ENCODE measurements around the gene MRPL54. TPM values are rescaled to one million over a fixed set of nuclear protein-coding genes. Genes with fewer than 3 reads are reported as not detected.

MRPL54 gene
- total RNA-seq, 1 donor from 2014 or later = 15.1 TPM

DNA sequence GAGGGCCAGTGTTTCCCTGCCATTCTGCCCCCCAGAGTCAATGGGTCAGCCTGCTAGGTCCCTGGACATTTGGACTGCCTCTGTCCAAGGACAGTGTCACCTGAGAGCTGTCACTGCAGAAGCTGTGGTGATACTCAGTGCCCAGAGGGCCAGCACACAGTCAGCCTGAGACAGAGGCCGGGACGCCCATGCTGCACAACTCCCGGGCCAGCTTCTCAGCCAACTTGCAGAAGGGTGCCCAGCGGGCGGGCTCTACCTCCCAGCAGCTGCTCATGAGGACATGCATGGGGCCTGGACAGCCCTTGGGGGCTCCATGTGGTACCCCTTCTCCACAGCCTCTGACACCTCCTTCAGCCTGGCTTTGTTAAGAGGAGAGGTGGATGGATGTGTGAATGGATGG lies 13.3 kb downstream of the MRPL54 start:
- Histone ChIP-seq H3K79me2 (ENCODE audit: low read depth) (no peaks in the 10 kb centered on the region), H3K36me3 (no peaks in the 10 kb centered on the region), H2AFZ (replicated peaks) (no peak overlapping the region), H3K4me1 (peaks cover 14% of the 10 kb centered on the region), H3K4me2 (no peak overlapping the region), H3K9ac (no peak overlapping the region), H3K9me3 (ENCODE audit: low read depth) (no peaks in the 10 kb centered on the region), H3K27me3 (no peaks in the 10 kb centered on the region), H3F3A (ENCODE audit: low read depth) (peaks cover 4% of the 10 kb centered on the region), H3K4me3 (no peak overlapping the region), H4K20me1 (ENCODE audit: low read depth) (no peaks in the 10 kb centered on the region), H3K27ac (no peak overlapping the region)
- Mint-ChIP-seq H3K4me3 (no peak overlapping the region), H3K27me3 (ENCODE audit: insufficient read depth, low read depth) (peaks cover 4% of the 10 kb centered on the region), H3K4me1 (peaks cover 7% of the 10 kb centered on the region), H3K27ac (no peak overlapping the region), H3K9me3 (peaks cover under 1% of the 10 kb centered on the region), H3K36me3 (no peaks in the 10 kb centered on the region)
- TF ChIP-seq, protein P1, sequence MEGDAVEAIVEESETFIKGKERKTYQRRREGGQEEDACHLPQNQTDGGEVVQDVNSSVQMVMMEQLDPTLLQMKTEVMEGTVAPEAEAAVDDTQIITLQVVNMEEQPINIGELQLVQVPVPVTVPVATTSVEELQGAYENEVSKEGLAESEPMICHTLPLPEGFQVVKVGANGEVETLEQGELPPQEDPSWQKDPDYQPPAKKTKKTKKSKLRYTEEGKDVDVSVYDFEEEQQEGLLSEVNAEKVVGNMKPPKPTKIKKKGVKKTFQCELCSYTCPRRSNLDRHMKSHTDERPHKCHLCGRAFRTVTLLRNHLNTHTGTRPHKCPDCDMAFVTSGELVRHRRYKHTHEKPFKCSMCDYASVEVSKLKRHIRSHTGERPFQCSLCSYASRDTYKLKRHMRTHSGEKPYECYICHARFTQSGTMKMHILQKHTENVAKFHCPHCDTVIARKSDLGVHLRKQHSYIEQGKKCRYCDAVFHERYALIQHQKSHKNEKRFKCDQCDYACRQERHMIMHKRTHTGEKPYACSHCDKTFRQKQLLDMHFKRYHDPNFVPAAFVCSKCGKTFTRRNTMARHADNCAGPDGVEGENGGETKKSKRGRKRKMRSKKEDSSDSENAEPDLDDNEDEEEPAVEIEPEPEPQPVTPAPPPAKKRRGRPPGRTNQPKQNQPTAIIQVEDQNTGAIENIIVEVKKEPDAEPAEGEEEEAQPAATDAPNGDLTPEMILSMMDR (IDR thresholded peaks at IDR 0.05) = no peak
- no peak for TF ChIP-seq EZH2phosphoT487 (IDR thresholded peaks at IDR 0.05)
- TF ChIP-seq EZH2 (IDR thresholded peaks at IDR 0.05) = no peak
- no peak for DNase-seq (ENCODE audit: low spot score)

DNA sequence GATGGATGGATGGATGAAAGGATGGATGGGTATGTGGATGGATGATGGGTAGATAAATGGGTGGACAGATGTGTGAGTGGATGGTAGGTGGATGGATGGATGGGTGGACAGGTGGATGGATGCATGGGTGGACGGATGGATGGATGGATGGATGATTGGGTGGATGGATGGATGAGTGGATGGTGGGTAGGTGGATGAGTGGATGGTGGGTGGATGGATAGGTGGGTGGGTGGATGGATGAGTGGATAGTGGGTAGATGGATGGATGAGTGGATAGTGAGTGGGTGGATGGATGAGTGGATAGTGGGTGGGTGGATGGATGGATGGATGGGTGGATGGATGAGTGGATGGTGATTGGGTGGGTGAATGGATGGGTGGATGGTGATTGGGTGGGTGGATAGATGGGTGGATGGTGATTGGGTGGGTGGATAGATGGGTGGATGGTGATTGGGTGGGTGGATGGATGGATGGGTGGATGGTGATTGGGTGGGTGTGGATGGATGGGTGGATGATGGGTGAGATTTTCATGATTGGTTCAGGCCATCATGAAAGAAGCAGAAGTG lies 14.1 kb downstream of the MRPL54 start:
- no peak overlapping the region for H3K9ac ChIP-seq
- H3K36me3 Mint-ChIP-seq = no peaks in the 10 kb centered on the region
- no peak overlapping the region for H2AFZ ChIP-seq (replicated peaks)
- no peak overlapping the region for H3K27ac Mint-ChIP-seq
- H3K27me3 ChIP-seq = no peaks in the 10 kb centered on the region
- DNase-seq (ENCODE audit: low spot score) = no peak
- no peaks in the 10 kb centered on the region for H3K9me3 ChIP-seq (ENCODE audit: low read depth)
- H3K4me1 ChIP-seq = peaks cover 7% of the 10 kb centered on the region
- H3K36me3 ChIP-seq = no peaks in the 10 kb centered on the region
- no peak overlapping the region for H3K4me3 Mint-ChIP-seq
- H3F3A ChIP-seq (ENCODE audit: low read depth) = no peaks in the 10 kb centered on the region
- H3K4me1 Mint-ChIP-seq = peaks cover 4% of the 10 kb centered on the region
- no peaks in the 10 kb centered on the region for H3K79me2 ChIP-seq (ENCODE audit: low read depth)
- peaks cover 8% of the 10 kb centered on the region for H3K9me3 Mint-ChIP-seq
- no peak for TF ChIP-seq EZH2phosphoT487 (IDR thresholded peaks at IDR 0.05)
- no peak for TF ChIP-seq EZH2 (IDR thresholded peaks at IDR 0.05)
- TF ChIP-seq, protein P1 (IDR thresholded peaks at IDR 0.05) = no peak
- H3K27me3 Mint-ChIP-seq (ENCODE audit: insufficient read depth, low read depth) = peaks cover 8% of the 10 kb centered on the region
- no peak overlapping the region for H3K4me2 ChIP-seq
- no peak overlapping the region for H3K27ac ChIP-seq
- H3K4me3 ChIP-seq = no peak overlapping the region
- no peaks in the 10 kb centered on the region for H4K20me1 ChIP-seq (ENCODE audit: low read depth)

DNA sequence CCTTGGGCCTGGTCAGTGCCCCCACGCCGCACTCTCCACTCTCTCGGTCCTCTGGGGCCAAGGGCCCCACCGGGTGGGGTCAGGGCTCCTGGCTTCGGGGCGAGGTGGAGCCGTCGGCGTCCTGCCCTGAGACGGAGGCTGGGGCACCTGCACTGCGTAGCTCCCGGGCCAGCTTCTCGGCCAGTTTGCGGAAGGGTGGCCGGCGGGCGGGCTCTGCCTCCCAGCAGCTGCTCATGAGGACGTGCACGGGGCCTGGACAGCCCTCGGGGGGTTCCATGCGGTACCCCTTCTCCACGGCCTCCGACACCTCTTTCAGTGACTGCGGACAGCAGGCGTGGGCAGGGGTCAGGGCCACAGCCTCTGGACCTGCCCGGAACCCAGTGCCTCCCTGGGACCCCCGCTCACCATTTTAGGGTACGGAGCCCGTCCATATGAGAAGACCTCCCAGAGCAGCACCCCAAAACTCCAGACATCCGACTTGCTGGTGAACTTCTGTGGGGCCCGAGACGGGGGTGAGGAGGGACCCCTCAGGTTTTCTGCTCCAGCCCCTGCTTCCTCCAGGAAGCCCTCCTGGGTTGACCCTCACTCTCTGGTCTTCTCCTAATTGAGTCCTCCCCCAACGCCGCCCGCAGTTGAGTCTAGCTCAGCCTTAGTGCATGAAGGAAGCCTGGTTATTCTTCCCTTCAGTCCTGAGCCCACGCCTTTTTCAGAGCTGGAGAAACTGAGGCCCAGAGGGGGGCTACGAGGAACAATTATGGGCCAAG lies 15.8 kb downstream of the MRPL54 start:
- TF ChIP-seq EZH2 (IDR thresholded peaks at IDR 0.05) = no peak
- no peak for TF ChIP-seq EZH2phosphoT487 (IDR thresholded peaks at IDR 0.05)
- TF ChIP-seq, protein P1 (IDR thresholded peaks at IDR 0.05) = no peak
- H3K27me3 ChIP-seq = peaks cover 1% of the 10 kb centered on the region
- H3K27me3 Mint-ChIP-seq (ENCODE audit: insufficient read depth, low read depth) = peaks cover 14% of the 10 kb centered on the region

More for the DNA sequence above, 15.8 kb downstream of the MRPL54 start:
- Histone ChIP-seq H3K79me2 (ENCODE audit: low read depth) (no peaks in the 10 kb centered on the region), H3K9ac (no peak overlapping the region), H3K9me3 (ENCODE audit: low read depth) (no peaks in the 10 kb centered on the region), H2AFZ (replicated peaks) (no peak overlapping the region), H3K4me3 (no peak overlapping the region), H3K4me1 (no peaks in the 10 kb centered on the region), H3F3A (ENCODE audit: low read depth) (no peaks in the 10 kb centered on the region), H3K4me2 (no peak overlapping the region), H4K20me1 (ENCODE audit: low read depth) (no peaks in the 10 kb centered on the region), H3K36me3 (no peaks in the 10 kb centered on the region), H3K27ac (no peak overlapping the region)
- Mint-ChIP-seq H3K4me3 (no peak overlapping the region), H3K36me3 (no peaks in the 10 kb centered on the region), H3K27ac (no peak overlapping the region), H3K4me1 (no peaks in the 10 kb centered on the region), H3K9me3 (peaks cover 18% of the 10 kb centered on the region)
- DNase-seq (ENCODE audit: low spot score) = no peak
